ENCODE data around the gene ATP8B4. TPM values are rescaled to one million over a fixed set of nuclear protein-coding genes. Genes with fewer than 3 reads are reported as not detected.

The ATP8B4 gene
- total and polyA plus RNA-seq, 2 of the 8 experiments (the other 6 are each of a cell fraction or from before 2014, with no cell fraction given): 0.17 to 0.24 TPM

DNA sequence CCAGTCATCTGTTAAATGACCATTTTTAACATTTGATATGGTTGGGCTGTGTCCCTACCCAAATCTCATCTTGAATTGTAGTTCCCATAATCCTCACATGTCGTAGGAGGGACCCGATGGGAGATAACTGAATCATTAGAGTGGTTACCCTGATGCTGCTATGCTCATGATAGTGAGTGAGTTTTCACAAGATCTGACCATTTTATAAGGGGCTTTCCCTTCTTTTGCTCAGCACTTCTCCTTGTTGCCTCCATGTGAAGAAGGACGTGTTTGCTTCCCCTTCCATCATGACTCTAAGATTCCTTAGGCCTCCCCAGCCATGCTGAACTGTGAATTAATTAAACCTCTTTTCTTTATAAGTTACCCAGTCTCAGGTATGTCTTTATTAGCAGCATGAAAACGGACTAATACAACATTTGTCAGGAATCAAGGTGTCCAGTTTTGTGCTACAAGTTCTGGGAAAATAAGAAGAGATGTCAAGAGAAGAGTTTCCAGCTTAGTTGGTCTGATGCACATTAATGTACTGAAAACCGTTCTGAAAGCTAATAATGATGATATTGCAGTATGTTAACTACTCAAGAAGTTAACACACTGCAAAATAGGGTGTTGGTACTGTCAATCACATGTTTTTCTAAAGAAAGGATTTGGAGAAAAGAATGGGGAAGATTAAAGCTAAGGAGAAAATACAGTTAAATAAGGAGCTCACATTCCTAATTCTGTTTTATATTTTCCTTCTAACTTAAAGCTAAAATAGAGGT, 67.9 kb downstream of the ATP8B4 start (continued):
- TF ChIP-seq, protein P1, sequence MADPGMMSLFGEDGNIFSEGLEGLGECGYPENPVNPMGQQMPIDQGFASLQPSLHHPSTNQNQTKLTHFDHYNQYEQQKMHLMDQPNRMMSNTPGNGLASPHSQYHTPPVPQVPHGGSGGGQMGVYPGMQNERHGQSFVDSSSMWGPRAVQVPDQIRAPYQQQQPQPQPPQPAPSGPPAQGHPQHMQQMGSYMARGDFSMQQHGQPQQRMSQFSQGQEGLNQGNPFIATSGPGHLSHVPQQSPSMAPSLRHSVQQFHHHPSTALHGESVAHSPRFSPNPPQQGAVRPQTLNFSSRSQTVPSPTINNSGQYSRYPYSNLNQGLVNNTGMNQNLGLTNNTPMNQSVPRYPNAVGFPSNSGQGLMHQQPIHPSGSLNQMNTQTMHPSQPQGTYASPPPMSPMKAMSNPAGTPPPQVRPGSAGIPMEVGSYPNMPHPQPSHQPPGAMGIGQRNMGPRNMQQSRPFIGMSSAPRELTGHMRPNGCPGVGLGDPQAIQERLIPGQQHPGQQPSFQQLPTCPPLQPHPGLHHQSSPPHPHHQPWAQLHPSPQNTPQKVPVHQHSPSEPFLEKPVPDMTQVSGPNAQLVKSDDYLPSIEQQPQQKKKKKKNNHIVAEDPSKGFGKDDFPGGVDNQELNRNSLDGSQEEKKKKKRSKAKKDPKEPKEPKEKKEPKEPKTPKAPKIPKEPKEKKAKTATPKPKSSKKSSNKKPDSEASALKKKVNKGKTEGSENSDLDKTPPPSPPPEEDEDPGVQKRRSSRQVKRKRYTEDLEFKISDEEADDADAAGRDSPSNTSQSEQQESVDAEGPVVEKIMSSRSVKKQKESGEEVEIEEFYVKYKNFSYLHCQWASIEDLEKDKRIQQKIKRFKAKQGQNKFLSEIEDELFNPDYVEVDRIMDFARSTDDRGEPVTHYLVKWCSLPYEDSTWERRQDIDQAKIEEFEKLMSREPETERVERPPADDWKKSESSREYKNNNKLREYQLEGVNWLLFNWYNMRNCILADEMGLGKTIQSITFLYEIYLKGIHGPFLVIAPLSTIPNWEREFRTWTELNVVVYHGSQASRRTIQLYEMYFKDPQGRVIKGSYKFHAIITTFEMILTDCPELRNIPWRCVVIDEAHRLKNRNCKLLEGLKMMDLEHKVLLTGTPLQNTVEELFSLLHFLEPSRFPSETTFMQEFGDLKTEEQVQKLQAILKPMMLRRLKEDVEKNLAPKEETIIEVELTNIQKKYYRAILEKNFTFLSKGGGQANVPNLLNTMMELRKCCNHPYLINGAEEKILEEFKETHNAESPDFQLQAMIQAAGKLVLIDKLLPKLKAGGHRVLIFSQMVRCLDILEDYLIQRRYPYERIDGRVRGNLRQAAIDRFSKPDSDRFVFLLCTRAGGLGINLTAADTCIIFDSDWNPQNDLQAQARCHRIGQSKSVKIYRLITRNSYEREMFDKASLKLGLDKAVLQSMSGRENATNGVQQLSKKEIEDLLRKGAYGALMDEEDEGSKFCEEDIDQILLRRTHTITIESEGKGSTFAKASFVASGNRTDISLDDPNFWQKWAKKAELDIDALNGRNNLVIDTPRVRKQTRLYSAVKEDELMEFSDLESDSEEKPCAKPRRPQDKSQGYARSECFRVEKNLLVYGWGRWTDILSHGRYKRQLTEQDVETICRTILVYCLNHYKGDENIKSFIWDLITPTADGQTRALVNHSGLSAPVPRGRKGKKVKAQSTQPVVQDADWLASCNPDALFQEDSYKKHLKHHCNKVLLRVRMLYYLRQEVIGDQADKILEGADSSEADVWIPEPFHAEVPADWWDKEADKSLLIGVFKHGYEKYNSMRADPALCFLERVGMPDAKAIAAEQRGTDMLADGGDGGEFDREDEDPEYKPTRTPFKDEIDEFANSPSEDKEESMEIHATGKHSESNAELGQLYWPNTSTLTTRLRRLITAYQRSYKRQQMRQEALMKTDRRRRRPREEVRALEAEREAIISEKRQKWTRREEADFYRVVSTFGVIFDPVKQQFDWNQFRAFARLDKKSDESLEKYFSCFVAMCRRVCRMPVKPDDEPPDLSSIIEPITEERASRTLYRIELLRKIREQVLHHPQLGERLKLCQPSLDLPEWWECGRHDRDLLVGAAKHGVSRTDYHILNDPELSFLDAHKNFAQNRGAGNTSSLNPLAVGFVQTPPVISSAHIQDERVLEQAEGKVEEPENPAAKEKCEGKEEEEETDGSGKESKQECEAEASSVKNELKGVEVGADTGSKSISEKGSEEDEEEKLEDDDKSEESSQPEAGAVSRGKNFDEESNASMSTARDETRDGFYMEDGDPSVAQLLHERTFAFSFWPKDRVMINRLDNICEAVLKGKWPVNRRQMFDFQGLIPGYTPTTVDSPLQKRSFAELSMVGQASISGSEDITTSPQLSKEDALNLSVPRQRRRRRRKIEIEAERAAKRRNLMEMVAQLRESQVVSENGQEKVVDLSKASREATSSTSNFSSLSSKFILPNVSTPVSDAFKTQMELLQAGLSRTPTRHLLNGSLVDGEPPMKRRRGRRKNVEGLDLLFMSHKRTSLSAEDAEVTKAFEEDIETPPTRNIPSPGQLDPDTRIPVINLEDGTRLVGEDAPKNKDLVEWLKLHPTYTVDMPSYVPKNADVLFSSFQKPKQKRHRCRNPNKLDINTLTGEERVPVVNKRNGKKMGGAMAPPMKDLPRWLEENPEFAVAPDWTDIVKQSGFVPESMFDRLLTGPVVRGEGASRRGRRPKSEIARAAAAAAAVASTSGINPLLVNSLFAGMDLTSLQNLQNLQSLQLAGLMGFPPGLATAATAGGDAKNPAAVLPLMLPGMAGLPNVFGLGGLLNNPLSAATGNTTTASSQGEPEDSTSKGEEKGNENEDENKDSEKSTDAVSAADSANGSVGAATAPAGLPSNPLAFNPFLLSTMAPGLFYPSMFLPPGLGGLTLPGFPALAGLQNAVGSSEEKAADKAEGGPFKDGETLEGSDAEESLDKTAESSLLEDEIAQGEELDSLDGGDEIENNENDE (IDR thresholded peaks at IDR 0.05; ENCODE audit: insufficient replicate concordance, low read length): no peak
- TF ChIP-seq CTBP2 (IDR thresholded peaks at IDR 0.05; ENCODE audit: borderline replicate concordance, insufficient read depth, insufficient read length, low read length) (no peak), NANOG (IDR thresholded peaks at IDR 0.05; ENCODE audit: insufficient read depth, low read depth, low read length, poor library complexity, severe bottlenecking) (no peak), POLR2AphosphoS5 (IDR thresholded peaks at IDR 0.05; ENCODE audit: low read depth, low read length) (no peak), RAD21 (IDR thresholded peaks at IDR 0.05 in 1 of 2, conservative IDR thresholded peaks at IDR 0.05 in 1 of 2; ENCODE audit: low read depth in 2 of 2, low read length in 2 of 2) (no peak), GABPA (IDR thresholded peaks at IDR 0.05; ENCODE audit: borderline replicate concordance, insufficient read depth, low read length) (no peak)
